A673 (cell line): ENCODE results near the gene ICAM3.

Experiments
- CTCF ChIP-seq: fragments of 300-800, 200-600 bp; sonication (generic); conservative IDR thresholded peaks from 2 replicates; pipeline ENCODE4 v1.5.1; 2017; ENCODE audit warnings: low read depth, mild to moderate bottlenecking, antibody characterized with exemption, low read length, moderate library complexity, mixed read lengths
- EZH2 ChIP-seq: fragments of 200-600 bp; sonication (generic); IDR thresholded peaks from 2 replicates; pipeline ENCODE4 v1.6.1; 2017; ENCODE audit warnings: borderline replicate concordance, low read depth, mild to moderate bottlenecking, mixed read lengths, antibody characterized with exemption, low read length; ENCODE audit not compliant: poor library complexity, severe bottlenecking

- TF ChIP-seq CTCF: no peak
- no peak for TF ChIP-seq EZH2
Observed at GRCh38 chr19:10293637-10294367, 45.6 kb downstream of the ICAM3 start.
